Body of pancreas (tissue), 4 donors: Measurements from ENCODE around the gene FKBP1B.
"Not testable (repeated sequence)": the region's sequence is repeated elsewhere in the genome, so short reads cannot be mapped to it uniquely, and the experiment has no call there.

Source experiments
- POLR2A ChIP-seq, 3 donors: fragments of 450-650 bp; IDR thresholded peaks; one replicate each; pipeline ENCODE4 v1.6.1; 2016; ENCODE audit warnings: antibody characterized with exemption in 3 of 3, mild to moderate bottlenecking in 2 of 3
- TF ChIP-seq, protein P1 (sequence below), 7 experiments: fragments of 450-650 bp in 4 of 7; fragments of 200-600 bp in 3 of 7; sonication (generic) in 3 of 7; IDR thresholded peaks; one replicate each; pipeline ENCODE4 v1.5.1; 2016 to 2019; ENCODE audit warnings: antibody characterized with exemption in 7 of 7

GRCh38 chr2:24043133-24043532 is 6.4 kb upstream of the FKBP1B start:
- TF ChIP-seq, protein P1, sequence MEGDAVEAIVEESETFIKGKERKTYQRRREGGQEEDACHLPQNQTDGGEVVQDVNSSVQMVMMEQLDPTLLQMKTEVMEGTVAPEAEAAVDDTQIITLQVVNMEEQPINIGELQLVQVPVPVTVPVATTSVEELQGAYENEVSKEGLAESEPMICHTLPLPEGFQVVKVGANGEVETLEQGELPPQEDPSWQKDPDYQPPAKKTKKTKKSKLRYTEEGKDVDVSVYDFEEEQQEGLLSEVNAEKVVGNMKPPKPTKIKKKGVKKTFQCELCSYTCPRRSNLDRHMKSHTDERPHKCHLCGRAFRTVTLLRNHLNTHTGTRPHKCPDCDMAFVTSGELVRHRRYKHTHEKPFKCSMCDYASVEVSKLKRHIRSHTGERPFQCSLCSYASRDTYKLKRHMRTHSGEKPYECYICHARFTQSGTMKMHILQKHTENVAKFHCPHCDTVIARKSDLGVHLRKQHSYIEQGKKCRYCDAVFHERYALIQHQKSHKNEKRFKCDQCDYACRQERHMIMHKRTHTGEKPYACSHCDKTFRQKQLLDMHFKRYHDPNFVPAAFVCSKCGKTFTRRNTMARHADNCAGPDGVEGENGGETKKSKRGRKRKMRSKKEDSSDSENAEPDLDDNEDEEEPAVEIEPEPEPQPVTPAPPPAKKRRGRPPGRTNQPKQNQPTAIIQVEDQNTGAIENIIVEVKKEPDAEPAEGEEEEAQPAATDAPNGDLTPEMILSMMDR (IDR thresholded peaks at IDR 0.05): not testable (repeated sequence)
- TF ChIP-seq POLR2A (IDR thresholded peaks at IDR 0.05): not testable (repeated sequence)
